Subcutaneous adipose tissue (tissue), 4 donors: ENCODE measurements around the gene MT1A. TPM values are rescaled to one million over a fixed set of nuclear protein-coding genes. Genes with fewer than 3 reads are reported as not detected.

ENCODE experiments used
- CTCF ChIP-seq: fragments of 450-650 bp; IDR thresholded peaks from one replicate; pipeline ENCODE4 v1.5.1; 2016; ENCODE audit warnings: low read depth, mild to moderate bottlenecking, control low read depth, antibody characterized with exemption, moderate library complexity
- total RNA-seq, 4 donors: library from RNA; depleted of rRNA; stranded (reverse); fragments of >200 nt; gene quantifications; one replicate each; pipeline ENCODE4 v1.1.0, GENCODE V29; 2016

MT1A gene
- total RNA-seq, 4 donors from 2014 or later: 44.4 to 1,063 (median 111) TPM

DNA sequence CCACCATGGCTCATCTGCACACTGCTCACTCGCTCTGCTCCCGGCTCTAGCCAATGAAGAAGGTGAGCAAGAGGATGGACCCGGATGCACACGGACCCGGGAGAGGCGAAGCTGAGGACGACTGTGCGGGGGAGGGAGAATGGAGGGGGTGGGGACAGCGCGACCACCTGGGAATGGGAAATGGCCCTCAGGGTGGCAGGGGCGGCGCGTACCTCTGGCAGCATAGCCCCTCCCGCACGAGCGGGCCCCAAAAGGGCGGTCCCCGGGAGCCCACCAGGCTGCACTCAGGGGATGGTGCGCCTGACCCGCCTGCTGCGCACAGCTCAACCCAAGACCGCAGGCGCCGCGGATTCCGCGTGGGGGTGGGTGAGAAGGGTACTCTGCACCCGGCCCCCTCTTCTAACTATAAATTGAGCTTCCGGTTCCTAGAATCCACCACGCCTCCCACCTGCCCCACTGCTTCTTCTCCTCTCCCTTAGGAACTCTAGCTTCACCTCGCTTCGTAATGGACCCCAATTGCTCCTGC lies 37.3 kb downstream of the MT1A start:
- no peak for TF ChIP-seq CTCF

DNA sequence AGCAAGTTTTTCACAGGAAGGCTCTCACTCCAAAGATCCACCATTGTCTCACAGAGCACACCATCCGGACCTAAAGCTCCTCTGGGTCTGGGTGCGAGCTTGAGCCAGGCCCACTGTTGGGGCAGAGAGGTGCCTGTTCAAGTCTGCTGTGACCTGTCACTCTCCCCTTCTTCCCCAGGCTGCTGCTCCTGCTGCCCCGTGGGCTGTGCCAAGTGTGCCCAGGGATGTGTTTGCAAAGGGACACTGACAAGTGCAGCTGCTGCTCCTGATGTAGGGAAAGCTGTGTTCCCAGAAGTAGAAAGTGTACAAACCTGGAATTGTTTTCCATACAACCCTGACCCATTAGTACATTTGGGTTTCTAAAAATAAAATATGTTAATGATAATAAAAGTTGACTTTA lies 39.0 kb downstream of the MT1A start:
- no peak for TF ChIP-seq CTCF

GRCh38 chr16:56679078-56679730 lies 40.7 kb downstream of the MT1A start:
- TF ChIP-seq CTCF: no peak

DNA sequence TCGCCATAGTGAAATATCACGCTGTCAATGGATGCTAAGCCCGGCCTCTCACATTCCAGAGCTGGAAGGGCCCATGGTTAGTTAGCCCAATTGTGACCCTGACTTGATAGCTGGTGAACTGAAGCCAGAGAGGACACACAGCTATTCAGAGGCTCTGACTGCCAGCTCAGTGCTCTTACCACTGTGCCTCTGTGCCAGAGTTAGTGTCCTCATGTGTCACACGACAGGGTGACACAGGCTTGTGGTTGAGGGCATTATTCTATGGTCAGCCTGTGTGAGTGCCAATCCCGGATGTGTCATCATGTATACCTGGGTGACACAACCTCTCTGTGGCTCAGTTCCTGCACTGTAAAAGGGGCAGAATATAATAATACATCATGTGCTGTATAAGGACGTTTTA lies 41.4 kb downstream of the MT1A start:
- no peak for TF ChIP-seq CTCF

- TF ChIP-seq CTCF: no peak
Measured at GRCh38 chr16:56681939-56682702, 43.7 kb downstream of the MT1A start, which contains the start of gene MT1X. TSS of gene MT1X (plus strand) at chr16:56682470. CDS start at chr16:56682541, 71 bp downstream.

- no peak for TF ChIP-seq CTCF
Measured at GRCh38 chr16:56682703-56683397, 44.4 kb downstream of the MT1A start.
